ENCODE data around the gene FLNA. TPM values are rescaled to one million over a fixed set of nuclear protein-coding genes. Genes with fewer than 3 reads are reported as not detected.

FLNA gene
- total RNA-seq, 2 experiments from 2014 or later: 1,012 to 1,022 TPM

GRCh38 chrX:154320406-154320805 lies 54.0 kb downstream of the FLNA start:
- Histone ChIP-seq H3K36me3 (ENCODE audit: insufficient read depth, low read length) (no peaks in the 10 kb centered on the region), H3K9me3 (ENCODE audit: control insufficient read depth in 1 of 2, insufficient read depth in 1 of 2, low read length in 2 of 2) (no peaks in the 10 kb centered on the region), H3K27ac (ENCODE audit: low read depth in 1 of 2, low read length in 2 of 2) (no peak overlapping the region), H3K4me3 (ENCODE audit: low read length) (no peak overlapping the region), H3K27me3 (ENCODE audit: control insufficient read depth in 1 of 2, insufficient read depth in 2 of 2, low read length in 2 of 2) (no peaks in the 10 kb centered on the region), H3K4me1 (ENCODE audit: insufficient read depth, low read length) (peaks cover 32% of the 10 kb centered on the region)
- H3K9me3 Mint-ChIP-seq: no peaks in the 10 kb centered on the region
- DNase-seq (no peak), ATAC-seq (ENCODE audit: poor library complexity) (no peak)
- POLR2A ChIA-PET: no interaction called here
- intact Hi-C loops (cut with DNase I, micrococcal nuclease): loop anchor here in 1 of 2 experiments (2.0 kb wide), 1 partner anchor 52 kb away; no protein-coding TSS in a partner anchor
- TF ChIP-seq, protein P1, sequence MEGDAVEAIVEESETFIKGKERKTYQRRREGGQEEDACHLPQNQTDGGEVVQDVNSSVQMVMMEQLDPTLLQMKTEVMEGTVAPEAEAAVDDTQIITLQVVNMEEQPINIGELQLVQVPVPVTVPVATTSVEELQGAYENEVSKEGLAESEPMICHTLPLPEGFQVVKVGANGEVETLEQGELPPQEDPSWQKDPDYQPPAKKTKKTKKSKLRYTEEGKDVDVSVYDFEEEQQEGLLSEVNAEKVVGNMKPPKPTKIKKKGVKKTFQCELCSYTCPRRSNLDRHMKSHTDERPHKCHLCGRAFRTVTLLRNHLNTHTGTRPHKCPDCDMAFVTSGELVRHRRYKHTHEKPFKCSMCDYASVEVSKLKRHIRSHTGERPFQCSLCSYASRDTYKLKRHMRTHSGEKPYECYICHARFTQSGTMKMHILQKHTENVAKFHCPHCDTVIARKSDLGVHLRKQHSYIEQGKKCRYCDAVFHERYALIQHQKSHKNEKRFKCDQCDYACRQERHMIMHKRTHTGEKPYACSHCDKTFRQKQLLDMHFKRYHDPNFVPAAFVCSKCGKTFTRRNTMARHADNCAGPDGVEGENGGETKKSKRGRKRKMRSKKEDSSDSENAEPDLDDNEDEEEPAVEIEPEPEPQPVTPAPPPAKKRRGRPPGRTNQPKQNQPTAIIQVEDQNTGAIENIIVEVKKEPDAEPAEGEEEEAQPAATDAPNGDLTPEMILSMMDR (IDR thresholded peaks at IDR 0.05): no peak
- H3K27me3 Mint-ChIP-seq: no peaks in the 10 kb centered on the region
- no peak overlapping the region for H3K27ac Mint-ChIP-seq
- CTCF ChIA-PET: no interaction called here
- H3K4me1 Mint-ChIP-seq (ENCODE audit: low read depth): peaks cover 28% of the 10 kb centered on the region
- H3K36me3 Mint-ChIP-seq (ENCODE audit: low read depth): no peaks in the 10 kb centered on the region
- no peak overlapping the region for H3K4me3 Mint-ChIP-seq

GRCh38 chrX:154317391-154317995 lies 56.9 kb downstream of the FLNA start:
- H3K36me3 ChIP-seq (ENCODE audit: insufficient read depth, low read length): no peaks in the 10 kb centered on the region
- H3K9me3 Mint-ChIP-seq: no peaks in the 10 kb centered on the region
- H3K4me3 ChIP-seq (ENCODE audit: low read length): no peak overlapping the region
- CTCF ChIA-PET: interaction anchor here (0.9 to 1.8 kb wide), 2 partner anchors 10 to 12 kb away, joined by 3 to 4 read pairs; no protein-coding TSS in a partner anchor
- H3K27me3 Mint-ChIP-seq: no peaks in the 10 kb centered on the region
- ATAC-seq (ENCODE audit: poor library complexity) (peak; percentile 55), DNase-seq (peak in 5 of 14 experiments; percentile 12 to 51 (median 27))
- peaks cover 38% of the 10 kb centered on the region for H3K4me1 Mint-ChIP-seq (ENCODE audit: low read depth)
- no peaks in the 10 kb centered on the region for H3K36me3 Mint-ChIP-seq (ENCODE audit: low read depth)
- H3K4me1 ChIP-seq (ENCODE audit: insufficient read depth, low read length): peaks cover 38% of the 10 kb centered on the region
- H3K27ac ChIP-seq (ENCODE audit: low read depth in 1 of 2, low read length in 2 of 2): no peak overlapping the region
- no peak overlapping the region for H3K27ac Mint-ChIP-seq
- intact Hi-C loops (cut with DNase I, micrococcal nuclease): no loop called here
- H3K9me3 ChIP-seq (ENCODE audit: control insufficient read depth in 1 of 2, insufficient read depth in 1 of 2, low read length in 2 of 2): no peaks in the 10 kb centered on the region
- H3K4me3 Mint-ChIP-seq: peak overlapping the region; percentile 37
- POLR2A ChIA-PET: interaction anchor here (1.5 kb wide), 1 partner anchor 9 kb away, joined by 10 read pairs; no protein-coding TSS in a partner anchor
- no peaks in the 10 kb centered on the region for H3K27me3 ChIP-seq (ENCODE audit: control insufficient read depth in 1 of 2, insufficient read depth in 2 of 2, low read length in 2 of 2)
- TF ChIP-seq, protein P1 (IDR thresholded peaks at IDR 0.05): peak; percentile 22

- intact Hi-C loops (cut with DNase I, micrococcal nuclease): no loop called here
- H3K27ac ChIP-seq (ENCODE audit: low read depth in 1 of 2, low read length in 2 of 2): no peak overlapping the region
- no peaks in the 10 kb centered on the region for H3K36me3 ChIP-seq (ENCODE audit: insufficient read depth, low read length)
- no peaks in the 10 kb centered on the region for H3K9me3 ChIP-seq (ENCODE audit: control insufficient read depth in 1 of 2, insufficient read depth in 1 of 2, low read length in 2 of 2)
- ATAC-seq (ENCODE audit: poor library complexity) (no peak), DNase-seq (no peak)
- no peak overlapping the region for H3K27ac Mint-ChIP-seq
- no peaks in the 10 kb centered on the region for H3K9me3 Mint-ChIP-seq
- H3K27me3 Mint-ChIP-seq: no peaks in the 10 kb centered on the region
- H3K4me1 ChIP-seq (ENCODE audit: insufficient read depth, low read length): peaks cover 37% of the 10 kb centered on the region
- POLR2A ChIA-PET: no interaction called here
- peaks cover 31% of the 10 kb centered on the region for H3K4me1 Mint-ChIP-seq (ENCODE audit: low read depth)
- H3K4me3 ChIP-seq (ENCODE audit: low read length): no peak overlapping the region
- TF ChIP-seq, protein P1 (IDR thresholded peaks at IDR 0.05): no peak
- H3K27me3 ChIP-seq (ENCODE audit: control insufficient read depth in 1 of 2, insufficient read depth in 2 of 2, low read length in 2 of 2): no peaks in the 10 kb centered on the region
- H3K36me3 Mint-ChIP-seq (ENCODE audit: low read depth): no peaks in the 10 kb centered on the region
- CTCF ChIA-PET: no interaction called here
- H3K4me3 Mint-ChIP-seq: no peak overlapping the region
Measured at GRCh38 chrX:154315416-154315815, 59.0 kb downstream of the FLNA start.

All from CD4-positive, alpha-beta T cell (primary cell).